ENCODE data around the gene COX17.

Gene COX17

GRCh38 chr3:119637679-119638477, 39.3 kb downstream of the COX17 start:
- TF ChIP-seq CTCF (IDR thresholded peaks at IDR 0.05; ENCODE audit: insufficient read depth, low read depth, low read length, missing control alignments): no peak
- peak; percentile 79 for DNase-seq (ENCODE audit: low read depth)
- H3K4me3 ChIP-seq (ENCODE audit: low read depth, low read length): peak overlapping the region; percentile 48

GRCh38 chr3:119636891-119637611, 40.2 kb downstream of the COX17 start:
- DNase-seq (ENCODE audit: low read depth): no peak
- H3K4me3 ChIP-seq (ENCODE audit: low read depth, low read length): peak overlapping the region; percentile 48; the same call in 1 of the 2 replicates
- TF ChIP-seq CTCF (IDR thresholded peaks at IDR 0.05; ENCODE audit: insufficient read depth, low read depth, low read length, missing control alignments): no peak

- no peak overlapping the region for H3K4me3 ChIP-seq (ENCODE audit: low read depth, low read length)
- no peak for DNase-seq (ENCODE audit: low read depth)
- TF ChIP-seq CTCF (IDR thresholded peaks at IDR 0.05; ENCODE audit: insufficient read depth, low read depth, low read length, missing control alignments): no peak
Measured at GRCh38 chr3:119636249-119636648, 41.0 kb downstream of the COX17 start.

GRCh38 chr3:119635719-119636118, 41.5 kb downstream of the COX17 start:
- DNase-seq (ENCODE audit: low read depth): no peak
- TF ChIP-seq CTCF (IDR thresholded peaks at IDR 0.05; ENCODE audit: insufficient read depth, low read depth, low read length, missing control alignments): no peak
- no peak overlapping the region for H3K4me3 ChIP-seq (ENCODE audit: low read depth, low read length)

- no peak overlapping the region for H3K4me3 ChIP-seq (ENCODE audit: low read depth, low read length)
- no peak for TF ChIP-seq CTCF (IDR thresholded peaks at IDR 0.05; ENCODE audit: insufficient read depth, low read depth, low read length, missing control alignments)
- DNase-seq (ENCODE audit: low read depth): no peak
Measured at GRCh38 chr3:119632829-119633228, 44.4 kb downstream of the COX17 start.

GRCh38 chr3:119632216-119632615, 45.0 kb downstream of the COX17 start:
- no peak overlapping the region for H3K4me3 ChIP-seq (ENCODE audit: low read depth, low read length)
- TF ChIP-seq CTCF (IDR thresholded peaks at IDR 0.05; ENCODE audit: insufficient read depth, low read depth, low read length, missing control alignments): no peak
- no peak for DNase-seq (ENCODE audit: low read depth)
